NOMO-1 treated with dmso at 0.1 percent for 144 hours (cell line): ENCODE results near the gene CSRP1.
"Not testable (repeated sequence)": the region's sequence is repeated elsewhere in the genome, so short reads cannot be mapped to it uniquely, and the experiment has no call there.

Source experiments
- DNase-seq: peaks from one replicate; lab custom pipeline; 2025; ENCODE audit not compliant: unreplicated experiment; lab: John Stamatoyannopoulos, UW

The CSRP1 gene

DNA sequence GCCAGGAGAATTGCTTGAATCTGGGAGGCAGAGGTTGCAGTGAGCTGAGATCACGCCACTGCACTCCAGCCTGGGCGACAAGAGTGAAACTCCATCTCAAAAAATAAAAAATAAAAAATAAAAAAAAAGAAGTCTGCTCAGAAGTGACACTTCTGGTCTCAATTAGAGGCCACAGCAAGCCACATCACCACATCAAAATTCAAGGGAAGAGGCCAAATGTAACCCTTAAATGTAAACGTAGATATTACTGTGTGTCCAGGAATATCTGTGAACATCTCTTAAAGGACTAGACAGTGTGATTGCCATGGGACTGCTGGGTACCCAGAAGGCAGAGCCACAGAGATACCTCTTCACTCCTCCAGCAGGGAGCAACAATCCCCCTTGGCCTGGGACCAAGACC is 28.3 kb downstream of the CSRP1 start:
- DNase-seq = not testable (repeated sequence)

DNA sequence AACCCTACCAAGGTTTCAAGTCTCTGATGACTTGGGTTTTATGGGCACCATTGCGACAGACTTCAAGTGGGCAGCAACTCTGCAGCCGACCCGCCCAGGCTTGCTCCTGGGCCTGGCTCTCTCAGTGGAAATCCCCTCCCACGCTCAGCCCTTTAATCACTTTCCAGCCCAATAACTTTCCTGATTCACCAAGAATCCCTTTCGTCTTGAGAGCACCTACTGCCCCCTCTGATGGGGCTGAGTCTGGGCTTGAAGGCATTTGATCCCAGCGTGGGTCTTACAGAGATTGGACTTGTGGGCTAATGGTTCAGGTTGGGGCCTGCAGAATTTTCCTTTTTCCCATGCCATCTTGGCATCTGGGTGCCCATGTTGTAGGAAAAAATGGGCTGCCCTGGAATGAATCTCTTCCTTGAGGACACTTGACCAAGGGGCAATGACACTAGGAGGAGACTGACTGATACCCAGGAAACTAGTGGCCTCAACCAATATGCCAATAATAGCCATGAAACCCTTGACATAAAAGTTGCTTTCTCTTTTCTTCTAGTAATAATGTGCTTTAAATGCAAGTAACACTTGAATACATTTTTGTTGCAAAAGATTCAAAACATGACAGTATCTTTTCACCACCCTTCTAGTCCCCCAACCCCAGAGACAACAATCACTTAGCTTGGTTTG is 30.1 kb downstream of the CSRP1 start:
- no peak for DNase-seq

DNA sequence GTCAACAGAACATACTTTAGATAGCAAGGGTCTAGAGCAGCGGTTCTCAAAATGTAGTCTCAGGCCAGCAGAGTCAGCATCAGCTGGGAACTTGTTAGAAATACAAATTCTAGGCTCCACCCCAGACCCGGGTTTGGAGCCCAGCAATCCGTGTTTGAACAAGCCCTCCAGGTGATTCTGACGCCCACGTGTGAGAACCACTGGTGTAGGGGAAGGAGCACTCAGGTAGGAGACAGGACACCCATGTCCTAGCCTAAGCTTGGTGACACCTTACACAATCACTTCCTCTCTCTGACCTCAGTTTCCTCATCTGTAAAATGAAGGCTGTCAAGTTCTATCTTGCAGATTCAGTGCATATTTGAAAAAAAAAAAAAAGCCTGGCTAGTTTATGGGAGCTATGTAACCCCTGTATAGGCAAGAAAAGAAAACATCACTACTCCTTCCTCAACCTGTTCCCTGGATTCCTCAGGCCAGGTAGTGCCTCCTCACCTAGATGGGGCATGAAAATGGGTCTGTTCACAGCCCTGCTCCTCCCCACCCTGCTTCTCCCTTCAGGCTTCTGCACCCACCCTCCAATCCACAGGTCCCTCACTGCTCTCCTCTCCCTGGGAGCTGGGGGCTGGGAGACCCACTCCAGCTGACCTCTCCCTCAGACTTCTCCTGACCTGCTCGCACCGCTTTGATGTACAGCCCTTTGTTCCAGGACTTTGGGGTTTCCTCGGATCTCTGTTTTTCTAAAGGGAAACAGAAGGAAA is 30.8 kb downstream of the CSRP1 start:
- DNase-seq = no peak

DNA sequence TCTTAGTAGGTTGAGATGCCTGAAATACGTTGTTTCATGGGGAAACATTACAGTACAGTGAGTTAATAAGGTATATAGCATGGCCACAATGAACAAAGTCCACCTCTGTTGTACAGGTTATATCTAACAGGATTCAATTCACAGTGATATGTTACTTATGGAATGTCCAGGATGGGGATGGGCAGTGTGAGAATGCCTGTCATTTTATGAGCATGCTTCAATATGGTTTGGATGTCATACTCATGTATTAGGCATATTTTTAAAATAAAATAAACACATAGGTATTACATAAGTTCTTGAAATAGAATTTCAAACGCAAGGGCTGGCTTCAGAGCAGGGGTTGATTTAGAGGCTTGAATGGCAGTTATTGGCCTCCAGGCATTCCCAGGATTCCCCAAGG is 31.8 kb downstream of the CSRP1 start:
- no peak for DNase-seq

DNA sequence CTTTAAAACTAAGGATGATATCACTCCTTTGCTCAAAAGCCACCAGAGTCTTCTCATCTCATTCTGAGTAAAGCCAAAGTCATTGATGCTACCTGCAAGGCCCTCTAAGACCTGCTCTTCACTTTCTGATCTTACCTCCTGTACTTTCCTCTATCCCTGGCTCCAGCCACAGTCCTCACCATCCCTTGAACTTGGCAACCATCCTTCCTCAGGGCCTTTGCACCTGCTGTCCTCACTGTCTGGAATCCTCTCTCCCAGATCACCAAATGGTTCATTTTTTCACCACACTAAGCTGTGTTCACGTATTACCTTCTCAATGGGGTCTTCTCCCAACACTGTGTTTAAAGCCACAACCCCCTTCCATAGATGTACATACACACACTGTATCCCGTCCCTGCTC is 33.6 kb downstream of the CSRP1 start:
- DNase-seq = no peak

DNA sequence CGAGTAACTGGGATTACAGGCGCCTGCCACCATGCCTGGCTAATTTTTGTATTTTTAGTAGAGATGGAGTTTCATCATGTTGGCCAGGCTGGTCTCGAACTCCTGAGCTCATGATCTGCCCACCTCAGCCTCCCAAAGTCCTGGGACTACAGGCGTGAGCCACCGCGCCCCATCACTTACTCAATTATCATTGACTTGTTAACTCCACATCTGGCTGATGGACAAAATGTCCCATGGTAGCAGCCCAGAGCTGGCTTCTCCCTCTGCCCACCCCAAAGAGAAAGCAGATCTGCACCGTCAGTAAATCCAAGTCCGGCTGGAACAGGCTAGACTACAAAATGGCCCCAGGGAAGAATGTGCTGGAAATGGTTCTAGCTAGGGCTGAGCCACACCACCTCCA is 34.6 kb downstream of the CSRP1 start:
- DNase-seq = not testable (repeated sequence)

DNA sequence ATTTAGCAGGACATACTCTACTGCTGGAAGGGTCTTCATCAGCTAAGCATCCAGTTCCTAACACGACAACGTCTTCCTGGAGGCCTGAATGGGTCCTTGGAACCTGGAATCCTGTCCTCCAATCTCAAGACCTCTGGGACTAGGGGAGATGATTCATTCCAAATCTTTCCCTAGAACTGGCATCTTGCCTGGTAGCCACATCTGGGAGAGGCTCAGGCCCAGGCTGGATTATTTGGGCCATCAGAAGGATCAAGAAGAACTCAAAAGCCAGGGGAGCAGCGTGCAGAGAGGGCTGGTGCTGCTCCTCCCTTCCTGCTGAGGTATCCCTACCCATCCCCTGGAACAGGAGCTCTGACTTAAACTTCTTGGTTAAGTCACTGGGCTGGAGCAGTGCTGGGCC is 35.2 kb downstream of the CSRP1 start:
- no peak for DNase-seq

DNA sequence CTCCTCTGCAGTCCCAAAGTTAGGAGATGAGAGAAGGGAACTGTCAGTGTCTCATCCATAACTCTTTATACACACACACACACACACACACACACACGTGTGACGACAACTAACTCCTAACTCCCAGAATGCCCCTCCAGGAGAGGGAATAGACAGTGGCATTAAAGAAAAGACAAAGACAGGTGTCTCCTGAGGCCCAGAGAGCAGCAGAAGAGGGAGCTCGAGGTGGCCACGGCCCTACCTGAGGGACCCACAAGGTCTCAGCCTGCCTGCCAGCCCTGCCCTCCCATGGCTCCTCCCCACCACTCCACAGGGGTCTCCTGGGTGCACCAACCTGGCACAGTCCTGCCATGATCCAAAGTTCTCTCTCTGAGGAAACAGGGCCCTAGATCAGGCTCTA is 36.3 kb downstream of the CSRP1 start:
- no peak for DNase-seq

DNA sequence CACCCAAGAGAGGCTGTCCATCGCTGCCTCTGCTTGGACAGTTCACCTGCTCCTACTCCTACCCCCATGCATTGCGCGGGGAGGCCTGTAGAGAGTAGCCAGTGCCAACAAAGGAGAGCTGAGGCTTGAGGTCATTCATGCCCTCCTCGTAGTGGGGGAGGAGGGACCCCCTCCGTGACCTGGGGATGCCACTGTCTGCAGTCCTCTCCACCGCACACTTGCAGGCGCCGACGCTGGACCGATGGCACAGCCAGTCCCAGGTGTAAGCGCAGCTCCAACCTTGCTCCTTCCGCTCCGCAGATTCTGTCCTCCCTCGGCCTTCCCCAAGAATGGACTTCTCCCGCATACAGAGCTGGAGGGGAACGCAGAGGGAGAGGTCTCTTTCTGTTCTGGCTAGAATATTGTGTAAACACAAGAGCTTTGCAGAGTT is 37.3 kb downstream of the CSRP1 start:
- DNase-seq = no peak

DNA sequence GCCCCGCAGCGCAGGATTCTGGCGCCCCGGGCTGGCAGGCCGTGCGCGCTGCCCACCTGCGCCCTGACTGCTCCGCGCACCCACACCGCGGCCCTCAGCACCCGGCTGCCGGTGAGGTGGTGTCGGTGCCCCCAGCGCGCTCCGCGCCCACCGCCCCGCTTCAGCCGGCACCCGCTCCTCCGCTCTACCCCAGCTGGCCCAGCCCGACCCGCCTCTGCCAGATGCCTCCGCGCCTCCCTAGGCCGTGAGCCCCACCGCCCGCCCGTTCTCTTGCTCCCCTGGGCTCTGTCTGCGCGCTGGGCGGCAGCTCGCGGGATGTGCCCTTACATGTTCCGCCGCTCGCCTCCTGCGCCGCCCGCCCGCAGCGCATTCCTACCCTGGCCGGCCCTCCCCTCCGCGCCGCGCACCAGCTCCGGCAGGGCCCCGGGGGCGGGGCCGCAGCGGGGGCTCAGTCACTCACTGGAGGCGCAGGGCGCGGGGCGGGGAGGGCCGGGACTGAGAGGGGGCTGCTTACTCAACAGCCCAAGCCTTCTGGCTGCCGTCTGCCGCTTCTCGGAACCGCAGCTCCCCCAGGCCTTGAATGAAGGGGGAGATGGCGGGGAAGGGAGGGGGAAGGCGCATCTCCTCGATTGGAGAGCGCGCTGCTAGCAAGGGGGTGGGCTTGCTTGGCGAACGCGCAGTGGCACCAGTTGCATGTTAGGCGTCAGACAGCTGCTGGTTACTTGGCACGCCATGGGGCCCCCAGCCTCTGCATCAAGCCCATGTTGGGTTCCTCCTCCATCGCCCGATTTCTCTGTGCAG is 37.9 kb downstream of the CSRP1 start, which contains the start of gene PHLDA3:
Gene PHLDA3, minus strand, starts transcription at position 345 of the 801 bp plus-strand sequence. CDS start 402 bp downstream, outside the sequence.
- DNase-seq = peak; percentile 71

DNA sequence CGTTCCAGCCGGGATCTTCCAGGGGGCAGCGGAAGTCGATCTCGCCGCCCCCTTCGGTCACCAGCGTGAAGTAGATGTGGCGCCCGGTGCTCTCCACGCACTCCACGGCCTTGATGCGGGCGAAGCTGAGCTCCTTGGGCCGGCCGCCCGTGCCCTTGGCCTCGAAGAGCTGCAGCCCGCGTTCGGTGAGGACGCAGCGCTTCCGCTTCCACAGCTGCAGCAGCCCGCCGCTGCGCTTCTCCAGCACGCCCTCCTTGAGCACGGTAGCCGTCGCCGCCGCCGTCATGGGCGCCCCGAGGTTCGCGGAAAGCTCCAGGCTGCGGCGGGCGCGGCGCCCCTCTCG is 38.5 kb downstream of the CSRP1 start:
- no peak for DNase-seq

DNA sequence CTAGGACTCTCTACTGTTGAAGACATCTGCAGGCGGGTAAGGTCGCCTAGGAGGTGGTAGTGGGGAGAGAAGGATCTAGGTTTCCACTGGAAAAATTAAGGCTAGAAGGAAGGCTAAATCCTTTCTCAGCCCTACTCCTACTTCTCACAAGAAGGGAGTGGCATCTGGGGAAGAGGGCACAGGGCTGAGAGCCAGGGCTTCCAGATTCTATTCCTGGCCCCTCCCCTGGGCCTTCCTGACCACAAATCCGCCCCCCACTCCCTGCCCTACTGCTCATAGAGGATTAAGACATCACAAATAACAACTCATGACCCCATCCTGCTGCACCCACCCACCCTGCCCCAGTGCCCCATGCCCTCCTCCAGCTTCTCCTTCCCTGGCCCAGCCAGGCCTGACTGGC is 40.4 kb downstream of the CSRP1 start:
- DNase-seq = no peak

DNA sequence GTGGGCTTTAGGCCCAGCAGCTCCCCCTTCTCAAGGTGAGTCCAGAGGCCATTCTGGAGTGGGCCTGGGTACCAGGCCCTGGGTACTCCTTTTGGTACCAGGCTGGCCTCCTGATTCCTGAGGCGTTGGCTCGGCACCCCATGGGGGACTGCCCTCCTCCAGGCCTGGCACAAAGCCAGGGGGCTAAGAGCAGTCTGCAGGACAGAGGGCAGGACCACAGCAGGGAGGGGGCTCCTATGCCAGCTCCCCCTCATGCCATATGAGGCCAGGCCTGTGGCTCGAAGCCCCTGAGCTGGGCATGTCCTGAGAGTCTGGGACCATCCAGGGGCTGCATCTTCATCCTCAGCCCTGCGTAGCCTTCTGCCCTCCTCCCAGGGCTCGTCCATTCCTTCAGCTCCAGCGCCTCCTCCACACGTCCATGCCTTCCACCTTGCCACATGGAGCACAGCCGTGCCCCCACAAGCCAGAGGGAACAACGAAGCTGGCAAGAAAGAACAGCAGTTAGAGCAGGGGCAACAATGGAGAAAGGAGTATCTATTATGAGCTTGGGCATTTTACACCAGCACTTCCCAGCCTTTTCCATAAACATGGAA is 41.1 kb downstream of the CSRP1 start:
- DNase-seq = no peak

DNA sequence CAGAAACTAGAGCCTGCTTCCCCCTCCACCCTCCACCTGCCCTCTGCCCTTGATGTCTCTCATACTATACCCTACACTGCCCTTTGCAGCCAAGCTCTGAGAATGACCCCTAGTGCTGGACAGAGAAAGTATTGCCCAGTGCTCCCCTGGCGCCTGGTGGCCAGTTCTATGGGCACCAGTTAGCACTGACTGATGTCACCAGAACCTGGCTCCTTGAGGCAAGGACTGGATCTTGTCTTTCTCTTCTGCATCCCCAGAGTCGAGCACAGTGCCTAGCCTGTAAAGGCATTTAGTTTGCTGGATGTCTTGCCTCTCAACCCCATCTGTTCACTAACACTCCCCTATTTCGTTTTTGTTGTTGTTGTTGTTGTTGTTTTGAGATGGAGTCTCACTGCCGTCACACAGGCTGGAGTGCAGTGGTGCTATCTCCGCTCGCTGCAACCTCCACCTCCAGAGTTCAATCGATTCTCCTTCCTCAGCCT is 43.8 kb downstream of the CSRP1 start:
- DNase-seq = no peak

DNA sequence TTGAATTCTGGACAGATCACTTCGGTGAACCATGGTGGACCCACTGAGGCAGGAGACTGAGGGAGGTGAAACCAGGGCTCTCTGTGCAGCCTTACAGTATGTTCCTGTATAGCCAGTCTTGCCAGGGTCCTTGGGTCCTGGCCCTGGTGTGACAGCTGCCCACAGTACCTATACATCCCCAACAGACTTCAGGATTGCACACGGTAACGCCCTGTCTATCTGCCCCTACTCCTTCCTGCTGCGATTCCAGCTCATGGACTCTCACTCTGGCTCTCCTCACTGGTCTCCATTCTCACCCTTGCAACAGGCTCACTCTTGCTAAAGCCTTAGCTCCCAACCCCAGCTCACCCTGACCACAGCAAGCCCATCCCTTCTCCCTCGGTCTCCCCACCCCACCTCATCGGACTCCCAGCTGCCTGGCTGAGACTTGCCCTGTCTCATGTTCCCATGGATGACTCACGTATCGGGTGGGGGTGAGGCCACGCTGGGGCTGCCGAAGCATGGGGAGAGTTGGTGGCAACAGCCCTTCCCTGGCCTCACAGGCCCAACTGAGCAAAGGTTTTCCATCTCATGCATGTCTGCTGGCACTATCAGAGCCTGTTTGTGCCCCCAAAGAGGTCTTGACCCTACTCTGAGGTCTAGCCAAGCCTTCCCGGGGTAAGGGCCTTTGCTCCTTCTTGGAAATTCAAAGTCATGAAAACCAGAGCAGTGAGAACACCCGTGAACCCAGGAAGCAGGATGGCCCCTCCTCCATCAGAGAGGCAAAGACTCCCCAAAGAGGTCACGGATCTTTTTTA is 45.1 kb downstream of the CSRP1 start:
- DNase-seq = peak; percentile 30

DNA sequence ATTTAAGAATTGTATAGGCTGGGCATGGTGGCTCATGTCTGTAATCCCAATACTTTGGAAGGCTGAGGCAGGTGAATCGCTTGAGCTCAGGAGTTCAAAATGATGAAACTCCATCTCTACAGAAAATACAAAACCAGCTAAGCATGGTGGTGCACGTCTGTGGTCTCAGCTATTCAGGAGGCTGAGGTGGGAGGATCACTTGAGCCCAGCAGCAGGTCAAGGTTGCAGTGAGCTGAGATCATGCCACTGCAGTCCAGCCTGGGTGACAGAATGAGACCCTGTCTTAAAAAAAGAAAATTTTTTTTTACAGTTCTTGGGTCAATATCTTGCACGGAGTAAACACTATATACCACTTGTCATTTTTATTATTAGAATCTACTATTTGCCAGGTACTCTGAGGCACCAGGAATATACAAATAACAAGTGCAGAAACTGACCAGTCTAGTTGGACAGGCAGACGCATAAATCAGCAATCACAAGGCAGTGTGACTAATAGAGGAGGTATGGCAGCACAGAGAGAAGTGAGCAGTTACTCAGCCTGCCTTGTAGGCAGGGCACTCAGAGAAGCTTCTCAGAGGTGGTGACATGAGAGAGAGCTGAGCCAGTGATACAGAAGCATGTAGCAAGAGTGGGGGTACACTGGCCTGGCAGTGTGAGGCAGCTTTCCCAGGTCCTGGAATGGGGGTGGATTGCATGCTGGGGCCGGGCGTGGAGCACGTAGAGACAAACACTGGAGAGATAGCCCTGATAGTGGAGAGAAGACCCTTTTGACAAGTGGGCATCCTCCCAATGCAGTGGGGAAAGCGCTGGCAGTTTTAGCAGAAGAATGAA is 45.9 kb downstream of the CSRP1 start:
- no peak for DNase-seq

DNA sequence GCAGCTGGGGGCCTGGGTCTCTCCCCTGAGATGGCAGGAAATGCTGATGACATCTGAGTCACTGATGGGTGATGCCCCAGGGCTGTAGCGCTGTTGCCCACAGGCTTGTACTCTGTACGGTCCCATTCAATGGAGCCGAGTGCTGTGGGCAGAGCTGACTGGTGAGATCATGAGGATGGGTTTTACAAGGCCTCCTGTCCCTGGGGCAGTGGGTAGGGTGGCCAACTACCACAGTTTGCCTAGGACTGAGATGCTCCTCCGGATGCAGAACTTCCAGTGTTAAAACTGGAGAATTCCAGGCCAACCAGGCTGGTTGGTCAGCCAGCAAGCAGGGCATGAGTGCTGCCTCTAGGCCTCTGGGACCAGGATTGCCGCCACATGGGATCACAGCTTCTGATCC is 47.1 kb downstream of the CSRP1 start:
- no peak for DNase-seq

DNA sequence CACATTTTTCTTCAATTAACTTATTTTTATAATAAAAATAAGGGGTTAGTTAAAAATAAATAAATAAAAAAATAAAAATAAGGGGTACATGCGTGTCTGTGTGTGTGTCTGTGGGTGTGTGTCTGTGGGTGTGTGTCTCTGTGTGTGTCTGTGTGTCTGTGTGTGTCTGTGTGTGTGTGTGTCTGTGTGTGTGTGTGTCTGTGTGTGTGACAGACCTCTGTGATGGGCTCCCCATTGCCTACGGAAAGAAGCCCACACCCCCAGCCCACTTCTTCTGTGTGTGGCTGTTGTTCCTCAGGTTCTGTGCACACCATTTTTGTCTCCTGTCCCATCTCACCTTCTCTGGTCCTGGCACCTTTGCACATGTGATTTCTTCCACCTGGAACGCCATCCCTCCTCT is 47.9 kb downstream of the CSRP1 start:
- no peak for DNase-seq

DNA sequence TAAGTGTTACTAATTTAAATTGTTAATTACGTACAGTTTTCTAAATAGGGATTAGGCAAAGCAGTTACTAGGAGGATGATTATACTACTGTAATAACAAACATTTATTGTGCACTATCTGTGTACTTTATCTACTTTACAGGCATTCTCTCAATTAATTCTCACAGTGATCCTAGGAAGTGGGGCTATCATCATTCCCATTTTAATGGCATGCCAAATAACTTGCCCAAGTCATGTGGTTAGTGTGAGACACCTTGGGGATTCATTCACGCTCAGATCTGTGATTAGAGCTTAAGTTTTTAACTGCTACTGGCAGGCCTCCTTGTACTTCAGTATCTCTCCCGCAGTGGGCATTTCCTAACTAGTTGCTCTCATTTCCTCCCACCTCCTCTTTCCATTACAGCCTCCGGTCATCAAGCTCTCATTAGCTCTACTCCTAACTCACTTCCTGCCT is 49.4 kb downstream of the CSRP1 start:
- DNase-seq = no peak
